H9 (cell line): ENCODE measurements around the gene EPOP. TPM values are rescaled to one million over a fixed set of nuclear protein-coding genes. Genes with fewer than 3 reads are reported as not detected.

Experiments
- DNase-seq: peaks from one replicate; pipeline ENCODE4 v3.0.0-alpha.2; 2017
- H2AFZ ChIP-seq: one replicate; pipeline ENCODE4 v1.6.1; 2013; ENCODE audit warnings: mild to moderate bottlenecking, low read length, control low read depth, moderate library complexity
- H2AK5ac ChIP-seq: 2 replicates; pipeline ENCODE4 v1.6.1; 2013; ENCODE audit warnings: low read length, control low read depth, mixed read lengths; ENCODE audit not compliant: insufficient read length
- H2BK120ac ChIP-seq: one replicate; pipeline ENCODE4 v1.6.1; 2013; ENCODE audit warnings: low read depth, mild to moderate bottlenecking, low read length, control low read depth, inconsistent platforms; ENCODE audit not compliant: poor library complexity, severe bottlenecking
- H2BK12ac ChIP-seq: 2 replicates; pipeline ENCODE4 v1.6.1; 2013; ENCODE audit warnings: low read length, control low read depth, mixed read lengths, low read depth; ENCODE audit not compliant: insufficient read length
- H2BK15ac ChIP-seq: 2 replicates; pipeline ENCODE4 v1.6.1; 2013; ENCODE audit warnings: low read depth, low read length, control low read depth
- H2BK20ac ChIP-seq: one replicate; pipeline ENCODE4 v1.6.1; 2013; ENCODE audit warnings: low read depth, mild to moderate bottlenecking, low read length, control low read depth, inconsistent platforms; ENCODE audit not compliant: poor library complexity, severe bottlenecking
- H2BK5ac ChIP-seq: 2 replicates; pipeline ENCODE4 v1.6.1; 2013; ENCODE audit warnings: low read length, control low read depth, mixed read lengths; ENCODE audit not compliant: insufficient read length
- H3K14ac ChIP-seq: 2 replicates; pipeline ENCODE4 v1.6.1; 2013; ENCODE audit warnings: low read length, control low read depth; ENCODE audit not compliant: insufficient read depth
- H3K18ac ChIP-seq: 2 replicates; pipeline ENCODE4 v1.6.1; 2013; ENCODE audit warnings: low read depth, mild to moderate bottlenecking, mixed read lengths, low read length, control low read depth; ENCODE audit not compliant: insufficient read length
- H3K23ac ChIP-seq: 2 replicates; pipeline ENCODE4 v1.6.1; 2013; ENCODE audit warnings: low read length, control low read depth, mixed read lengths, low read depth; ENCODE audit not compliant: insufficient read length
- H3K23me2 ChIP-seq: 2 replicates; pipeline ENCODE4 v1.6.1; 2013; ENCODE audit warnings: low read depth, mild to moderate bottlenecking, mixed read lengths, low read length, control low read depth; ENCODE audit not compliant: insufficient read length, poor library complexity, severe bottlenecking
- H3K27ac ChIP-seq: 2 replicates; pipeline ENCODE4 v1.5.1; 2013; ENCODE audit warnings: low read length, control low read depth, mixed read lengths, low read depth; ENCODE audit not compliant: insufficient read length
- H3K27me3 ChIP-seq: 2 replicates; pipeline ENCODE4 v1.6.1; 2013; ENCODE audit warnings: low read length, control low read depth, inconsistent platforms; ENCODE audit not compliant: insufficient read depth
- H3K4ac ChIP-seq: 2 replicates; pipeline ENCODE4 v1.6.1; 2013; ENCODE audit warnings: low read depth, mild to moderate bottlenecking, control low read depth, inconsistent platforms, low read length, moderate library complexity
- H3K4me1 ChIP-seq: 2 replicates; pipeline ENCODE4 v1.6.1; 2013; ENCODE audit warnings: low read length, control low read depth, inconsistent platforms; ENCODE audit not compliant: insufficient read depth
- H3K4me2 ChIP-seq: 2 replicates; pipeline ENCODE4 v1.6.1; 2013; ENCODE audit warnings: low read length, control low read depth, mixed read lengths; ENCODE audit not compliant: insufficient read length, insufficient read depth
- H3K56ac ChIP-seq: 2 replicates; pipeline ENCODE4 v1.6.1; 2013; ENCODE audit warnings: low read depth, mild to moderate bottlenecking, mixed read lengths, low read length, control low read depth; ENCODE audit not compliant: insufficient read length
- H3K79me1 ChIP-seq: 2 replicates; pipeline ENCODE4 v1.6.1; 2013; ENCODE audit warnings: low read depth, mild to moderate bottlenecking, moderate library complexity, low read length, control low read depth, inconsistent platforms; ENCODE audit not compliant: insufficient read depth, poor library complexity, severe bottlenecking
- H3K79me2 ChIP-seq: 2 replicates; pipeline ENCODE4 v1.6.1; 2013; ENCODE audit warnings: low read length, control low read depth, inconsistent platforms; ENCODE audit not compliant: insufficient read depth
- H3K9ac ChIP-seq: 2 replicates; pipeline ENCODE4 v1.6.1; 2013; ENCODE audit warnings: low read length, control low read depth, mixed read lengths; ENCODE audit not compliant: insufficient read length; ENCODE audit errors: extremely low read depth
- H3K9me3 ChIP-seq: one replicate; pipeline ENCODE4 v1.6.1; 2013; ENCODE audit warnings: low read depth, low read length, inconsistent platforms; ENCODE audit not compliant: control insufficient read depth
- H3T11ph ChIP-seq: one replicate; pipeline ENCODE4 v1.6.1; 2013; ENCODE audit warnings: mild to moderate bottlenecking, low read length, control low read depth, inconsistent platforms
- H4K20me1 ChIP-seq: one replicate; pipeline ENCODE4 v1.6.1; 2013; ENCODE audit not compliant: control insufficient read depth, insufficient read length, insufficient read depth
- H4K5ac ChIP-seq: 2 replicates; pipeline ENCODE4 v1.6.1; 2013; ENCODE audit warnings: low read depth, mild to moderate bottlenecking, mixed read lengths, low read length, control low read depth; ENCODE audit not compliant: insufficient read length
- H4K8ac ChIP-seq: replicated peaks from 2 replicates; pipeline ENCODE4 v1.6.1; 2013; ENCODE audit warnings: low read length, control low read depth, mixed read lengths, low read depth; ENCODE audit not compliant: insufficient read length
- H4K91ac ChIP-seq: 2 replicates; pipeline ENCODE4 v1.6.1; 2013; ENCODE audit warnings: low read depth, mild to moderate bottlenecking, moderate library complexity, mixed read lengths, low read length, control low read depth; ENCODE audit not compliant: insufficient read length
- H3K27ac Mint-ChIP-seq, 3 experiments: 2 replicates in 2 of 3; 3 replicates in 1 of 3; pipeline ENCODE4 v1.8.0; 2020 to 2021; ENCODE audit warnings: mixed read lengths in 3 of 3, mild to moderate bottlenecking in 1 of 3, moderate library complexity in 1 of 3
- H3K27me3 Mint-ChIP-seq: 2 replicates; pipeline ENCODE4 v1.8.0; 2021; ENCODE audit warnings: low read depth, mild to moderate bottlenecking, moderate library complexity, mixed read lengths
- H3K36me3 Mint-ChIP-seq, 3 experiments: 2 replicates in 2 of 3; 3 replicates in 1 of 3; pipeline ENCODE4 v1.8.0; 2020 to 2021; ENCODE audit warnings: low read depth in 3 of 3, mixed read lengths in 3 of 3; ENCODE audit not compliant: insufficient read depth in 1 of 3
- H3K4me1 Mint-ChIP-seq, 2 experiments: 2 replicates each; pipeline ENCODE4 v1.8.0; 2020; ENCODE audit warnings: mixed read lengths in 2 of 2
- H3K4me3 Mint-ChIP-seq, 2 experiments: 2 replicates in 1 of 2; 3 replicates in 1 of 2; pipeline ENCODE4 v1.8.0; 2020 to 2021; ENCODE audit warnings: mild to moderate bottlenecking in 2 of 2, mixed read lengths in 2 of 2, moderate library complexity in 1 of 2
- H3K9me3 Mint-ChIP-seq, 2 experiments: 2 replicates in 1 of 2; 3 replicates in 1 of 2; pipeline ENCODE4 v1.8.0; 2020; ENCODE audit warnings: mild to moderate bottlenecking in 2 of 2, mixed read lengths in 2 of 2, moderate library complexity in 1 of 2
- WGBS: extraction: QIAGEN DNeasy Blood & Tissue Kit; methylation state at CpG from one replicate; pipeline ENCODE4 v1.1.7; 2013; ENCODE audit warnings: missing lambda C conversion rate, low lambda C conversion rate, mixed read lengths; ENCODE audit not compliant: insufficient read length; ENCODE audit errors: extremely low coverage; 5-methylcytosine and 5-hydroxymethylcytosine counted together
- total RNA-seq: library from RNA; stranded (reverse); gene quantifications from 2 replicates; pipeline ENCODE4 v1.2.1, GENCODE V29; 2021
- TF ChIP-seq, protein P1 (sequence below): fragments of 200-600 bp; sonication (generic); conservative IDR thresholded peaks from 3 replicates; pipeline ENCODE4 v1.8.0; 2021; ENCODE audit warnings: antibody characterized with exemption, mild to moderate bottlenecking

Gene EPOP
- total RNA-seq, 1 experiment from 2014 or later, result 5.9 TPM

- Histone ChIP-seq H4K8ac (no peak overlapping the region), H2BK5ac (no peak overlapping the region), H3K79me2 (no peaks in the 10 kb centered on the region), H3K23me2 (peaks cover 25% of the 10 kb centered on the region), H3K27ac (no peak overlapping the region), H2BK120ac (no peak overlapping the region), H4K20me1 (no peaks in the 10 kb centered on the region), H2BK12ac (no peak overlapping the region), H3K23ac (no peak overlapping the region), H3K18ac (no peak overlapping the region), H3K4me1 (peaks cover 5% of the 10 kb centered on the region; the same call in 1 of the 2 replicates), H2BK20ac (no peak overlapping the region), H3K79me1 (no peaks in the 10 kb centered on the region), H4K5ac (no peak overlapping the region), H3K9ac (no peak overlapping the region), H2AFZ (no peak overlapping the region), H3T11ph (no peak overlapping the region), H3K4ac (no peak overlapping the region), H4K91ac (no peak overlapping the region), H3K14ac (no peak overlapping the region), H3K56ac (no peak overlapping the region), H3K4me2 (peak overlapping the region; percentile 63), H2AK5ac (no peak overlapping the region), H3K27me3 (peaks cover 67% of the 10 kb centered on the region), H2BK15ac (no peak overlapping the region), H3K9me3 (no peaks in the 10 kb centered on the region)
- Mint-ChIP-seq H3K4me3 (peak overlapping the region; percentile 64 to 82), H3K27me3 (peaks cover 91% of the 10 kb centered on the region), H3K27ac (no peak overlapping the region), H3K4me1 (peaks cover 38 to 45% of the 10 kb centered on the region in 2 experiments), H3K9me3 (peaks cover 0 to 3% of the 10 kb centered on the region in 2 experiments; a peak in 3 of 5 replicates), H3K36me3 (no peaks in the 10 kb centered on the region; a peak in 1 of 7 replicates)
- DNase-seq, result peak; percentile 88
- no CpG with 5 or more reads among the region's 81 CpGs for WGBS
- TF ChIP-seq, protein P1, sequence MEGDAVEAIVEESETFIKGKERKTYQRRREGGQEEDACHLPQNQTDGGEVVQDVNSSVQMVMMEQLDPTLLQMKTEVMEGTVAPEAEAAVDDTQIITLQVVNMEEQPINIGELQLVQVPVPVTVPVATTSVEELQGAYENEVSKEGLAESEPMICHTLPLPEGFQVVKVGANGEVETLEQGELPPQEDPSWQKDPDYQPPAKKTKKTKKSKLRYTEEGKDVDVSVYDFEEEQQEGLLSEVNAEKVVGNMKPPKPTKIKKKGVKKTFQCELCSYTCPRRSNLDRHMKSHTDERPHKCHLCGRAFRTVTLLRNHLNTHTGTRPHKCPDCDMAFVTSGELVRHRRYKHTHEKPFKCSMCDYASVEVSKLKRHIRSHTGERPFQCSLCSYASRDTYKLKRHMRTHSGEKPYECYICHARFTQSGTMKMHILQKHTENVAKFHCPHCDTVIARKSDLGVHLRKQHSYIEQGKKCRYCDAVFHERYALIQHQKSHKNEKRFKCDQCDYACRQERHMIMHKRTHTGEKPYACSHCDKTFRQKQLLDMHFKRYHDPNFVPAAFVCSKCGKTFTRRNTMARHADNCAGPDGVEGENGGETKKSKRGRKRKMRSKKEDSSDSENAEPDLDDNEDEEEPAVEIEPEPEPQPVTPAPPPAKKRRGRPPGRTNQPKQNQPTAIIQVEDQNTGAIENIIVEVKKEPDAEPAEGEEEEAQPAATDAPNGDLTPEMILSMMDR, result no peak
Observed at GRCh38 chr17:38702166-38702915, 27.6 kb upstream of the EPOP start.
